ENCODE measurements around the gene TMEM187.
"Not testable (repeated sequence)": the region's sequence is repeated elsewhere in the genome, so short reads cannot be mapped to it uniquely, and the experiment has no call there.

TMEM187 gene

DNA sequence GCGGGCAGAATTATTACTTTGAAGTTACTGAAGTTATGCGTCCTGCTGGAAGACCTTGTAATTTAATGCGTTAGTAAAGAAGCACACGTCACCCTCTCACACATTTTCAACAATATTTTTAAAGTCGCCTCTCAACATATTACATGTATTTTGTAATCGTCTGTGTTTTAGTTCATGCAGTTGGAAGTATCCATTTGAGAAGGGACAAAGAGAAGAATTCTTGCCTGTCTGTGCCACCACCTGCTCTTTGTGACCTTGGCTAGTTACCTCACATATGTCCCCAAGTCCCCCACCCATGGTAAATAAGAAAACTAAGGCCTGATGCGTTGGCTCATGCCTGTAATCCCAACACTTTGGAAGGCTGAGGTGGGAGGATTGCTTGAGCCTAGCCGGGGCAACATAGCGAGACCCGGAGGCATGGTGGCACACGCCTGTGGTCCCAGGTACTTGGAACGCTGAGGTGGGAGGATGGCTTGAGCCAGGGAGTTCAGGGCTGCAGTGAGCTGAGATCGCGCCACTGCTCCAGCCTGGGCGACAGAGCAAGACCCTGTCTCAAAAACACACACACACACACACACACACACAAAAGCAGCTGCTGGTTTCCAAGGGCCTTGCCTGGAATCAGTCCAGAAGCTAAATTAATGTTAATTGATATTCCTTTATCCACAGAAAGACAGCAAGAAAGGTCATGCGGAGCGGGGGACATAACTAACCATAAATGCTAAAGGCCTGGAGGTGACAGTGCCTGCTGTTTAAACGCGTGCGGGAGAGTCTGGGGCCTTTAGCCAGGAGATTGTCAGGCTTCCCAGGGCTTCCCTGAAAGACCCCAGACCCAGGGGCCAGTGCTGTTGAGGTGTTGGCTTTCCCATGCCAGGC is 811 bp downstream of the TMEM187 start:
- no peak for DNase-seq

DNA sequence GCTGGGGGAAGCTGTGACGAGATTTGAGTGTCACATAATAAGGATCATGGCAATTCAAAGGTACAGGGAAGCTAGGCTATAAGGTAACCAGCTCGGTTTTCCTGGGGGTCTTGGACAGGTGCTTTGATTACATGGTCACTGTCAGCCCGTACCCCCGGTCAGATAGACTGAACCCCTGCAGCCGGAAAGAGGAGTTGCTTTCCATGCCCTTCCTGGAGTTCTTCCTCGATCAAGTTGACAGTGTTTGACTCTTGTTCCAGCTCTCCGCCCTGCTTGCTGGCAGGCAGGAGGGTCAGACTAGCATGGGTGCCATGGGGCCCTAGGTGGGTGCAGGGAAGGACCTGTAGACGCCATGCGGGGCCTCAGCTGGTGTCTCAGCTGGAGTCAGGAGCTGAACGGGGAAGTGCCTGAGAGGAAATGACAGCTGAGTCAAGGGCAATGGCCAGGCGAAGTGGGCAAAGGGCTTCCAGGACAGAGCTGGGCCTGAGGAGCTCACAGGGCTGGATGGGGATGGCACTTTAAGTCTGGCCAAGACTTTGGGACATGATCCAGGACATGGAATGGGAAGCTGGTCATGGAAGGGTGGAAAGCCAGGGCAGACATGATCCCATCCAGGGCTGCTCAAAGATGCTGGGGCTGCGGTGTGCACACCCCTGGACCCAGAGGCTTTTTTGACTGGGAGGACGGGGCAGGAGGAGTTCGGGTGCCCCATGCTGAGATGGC is 1.6 kb downstream of the TMEM187 start:
- no peak for DNase-seq

DNA sequence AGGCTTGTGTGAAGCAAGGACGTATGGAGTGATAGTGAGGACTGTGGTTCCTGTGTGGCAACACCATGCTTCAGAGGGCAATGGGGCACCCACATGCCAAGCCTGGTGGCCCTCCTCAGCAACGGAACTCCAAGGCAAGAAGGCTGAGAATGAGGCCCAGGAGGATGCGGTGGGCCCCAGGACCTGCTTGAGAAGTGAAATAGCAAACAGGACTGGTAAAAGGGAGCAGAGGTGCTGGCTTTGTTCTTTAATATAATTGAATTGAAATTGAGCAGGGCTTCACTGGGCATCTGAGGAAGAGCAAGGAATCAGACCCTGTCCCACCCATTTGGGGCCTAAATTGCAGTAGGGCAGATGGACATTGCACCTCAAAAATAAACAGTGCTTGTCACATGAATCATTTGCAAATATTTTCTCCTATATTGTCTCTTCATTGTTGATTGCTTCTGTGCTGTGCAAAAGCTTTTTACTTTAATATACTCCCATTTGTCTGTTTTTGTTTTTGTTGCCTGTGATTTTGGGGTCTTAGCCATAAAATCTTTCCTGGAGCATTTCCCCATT is 2.3 kb downstream of the TMEM187 start:
- no peak for DNase-seq

DNA sequence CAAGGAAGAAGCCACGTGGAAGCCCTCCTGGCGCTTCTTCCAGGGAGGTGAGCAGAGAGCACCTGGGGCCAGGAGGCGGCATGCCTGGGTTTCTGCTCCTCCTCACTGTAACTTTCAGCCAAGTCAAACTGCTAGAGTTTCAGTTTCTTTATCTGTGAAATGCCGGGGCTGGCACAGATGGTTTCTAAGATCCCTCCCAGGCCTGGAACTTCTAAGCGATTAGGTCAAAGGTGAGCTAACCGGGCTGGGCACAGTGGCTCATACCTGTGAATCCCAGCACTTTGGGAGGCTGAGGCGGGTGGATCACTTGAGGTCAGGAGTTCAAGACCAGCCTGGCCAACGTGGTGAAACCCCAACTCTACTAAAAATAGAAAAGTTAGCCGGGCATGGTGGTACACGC is 7.8 kb downstream of the TMEM187 start:
- DNase-seq = not testable (repeated sequence)

DNA sequence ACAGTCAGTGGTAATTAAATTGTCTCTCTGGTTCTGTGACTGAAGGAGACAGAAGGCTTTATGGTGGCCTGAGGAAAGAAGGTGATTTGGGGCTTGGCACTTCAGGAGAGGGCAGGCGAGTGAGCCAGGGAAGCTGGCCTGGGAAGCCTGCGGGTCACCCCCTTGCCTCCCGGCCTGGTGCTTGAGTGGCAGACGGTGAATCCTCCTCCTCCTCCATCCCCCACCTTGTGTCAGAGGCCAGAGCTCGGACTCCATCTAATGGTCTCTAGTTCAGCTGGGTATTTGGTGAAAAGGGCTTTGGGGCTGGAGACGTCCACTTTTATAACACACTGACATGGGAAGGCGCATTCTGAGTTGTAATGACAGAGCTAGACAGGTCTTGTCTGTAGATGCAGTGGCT is 8.7 kb downstream of the TMEM187 start:
- DNase-seq = no peak

DNA sequence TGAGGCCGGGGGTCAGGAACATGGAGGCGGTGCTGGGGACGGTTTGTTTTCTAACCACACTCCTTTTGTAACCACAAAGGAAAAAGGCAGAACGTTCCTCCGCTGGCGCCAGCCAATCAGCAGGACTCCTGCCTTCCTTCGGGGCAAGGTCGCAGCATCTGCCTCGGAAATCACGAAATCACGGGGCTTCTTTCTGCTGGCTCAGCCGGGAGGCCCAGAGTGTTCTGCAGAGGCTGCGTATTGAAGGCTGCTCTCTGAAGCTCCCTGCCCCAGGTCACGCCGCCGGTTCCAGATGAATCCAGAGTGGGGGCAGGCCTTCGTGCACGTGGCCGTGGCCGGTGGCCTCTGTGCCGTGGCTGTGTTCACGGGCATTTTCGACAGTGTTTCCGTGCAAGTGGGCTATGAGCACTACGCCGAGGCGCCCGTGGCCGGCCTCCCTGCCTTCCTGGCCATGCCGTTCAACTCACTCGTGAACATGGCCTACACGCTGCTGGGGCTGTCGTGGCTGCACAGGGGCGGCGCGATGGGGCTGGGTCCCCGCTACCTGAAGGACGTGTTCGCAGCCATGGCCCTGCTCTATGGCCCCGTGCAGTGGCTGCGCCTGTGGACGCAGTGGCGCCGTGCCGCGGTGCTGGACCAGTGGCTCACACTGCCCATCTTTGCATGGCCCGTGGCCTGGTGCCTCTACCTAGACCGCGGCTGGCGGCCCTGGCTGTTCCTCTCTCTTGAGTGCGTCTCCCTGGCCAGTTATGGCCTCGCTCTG is 9.4 kb downstream of the TMEM187 start:
- DNase-seq = peak in 1 of 2 donors; percentile 55

DNA sequence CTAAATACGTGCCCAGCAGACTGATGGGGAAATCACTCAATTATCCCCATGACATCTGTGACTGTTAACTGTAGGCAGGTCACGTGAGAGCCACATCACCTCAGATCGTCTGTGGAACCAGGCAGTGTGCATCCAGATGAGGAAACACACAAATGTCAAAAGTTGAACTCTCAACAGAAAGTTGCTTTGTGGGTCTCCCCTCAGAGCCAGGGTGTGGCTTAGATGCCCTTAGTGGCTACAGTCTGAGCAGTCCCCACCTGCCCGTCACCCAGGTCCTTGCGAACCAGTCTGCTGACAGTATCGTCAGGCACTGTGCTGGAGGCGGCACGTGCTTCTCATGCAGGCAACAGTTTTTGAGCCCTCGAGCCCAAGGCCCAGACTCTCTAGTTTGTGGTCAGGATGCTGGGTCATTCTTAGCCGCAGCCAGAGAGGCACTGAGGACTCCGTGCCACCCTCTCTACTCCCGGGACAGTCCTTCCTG is 10.8 kb downstream of the TMEM187 start:
- no peak for DNase-seq

DNA sequence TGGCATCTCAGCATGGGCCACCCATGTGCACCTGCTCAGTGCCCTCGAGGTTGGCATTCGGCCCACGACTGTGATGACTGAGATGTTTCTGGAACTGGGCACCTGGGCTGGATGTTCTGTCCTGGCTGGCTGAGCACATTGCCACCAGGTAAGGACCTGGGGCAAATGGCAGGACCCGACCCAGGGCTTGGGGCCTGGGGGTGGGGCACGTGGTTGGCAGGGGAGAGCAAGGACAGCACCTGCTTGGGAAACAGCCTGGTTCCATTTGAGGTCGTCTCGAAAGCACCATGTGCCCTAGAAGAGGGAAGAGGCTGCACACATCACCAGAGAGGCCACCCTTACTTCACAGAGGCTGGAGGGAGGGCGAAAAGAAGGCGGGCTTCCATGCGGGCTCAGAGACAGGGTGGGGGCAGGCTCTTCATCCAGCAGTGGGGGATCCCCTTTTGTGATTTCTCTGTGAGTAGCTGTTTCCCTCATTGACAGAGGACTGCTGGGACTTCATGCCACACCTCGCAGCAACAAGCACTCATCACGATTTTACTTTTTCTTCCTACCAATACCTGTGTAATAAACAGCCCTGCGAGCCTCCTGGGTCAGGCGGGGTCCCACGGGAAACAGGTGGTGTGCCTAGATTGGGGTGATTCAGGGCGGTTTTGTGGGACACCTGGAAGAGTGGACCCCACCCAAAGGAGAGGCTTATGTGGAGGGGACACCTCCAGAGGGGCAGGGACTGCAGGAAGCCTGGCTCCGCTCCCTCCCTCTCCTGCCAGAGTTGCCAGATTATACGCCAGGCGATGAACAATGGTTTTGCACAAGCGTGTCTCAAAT is 12.0 kb downstream of the TMEM187 start:
- no peak for DNase-seq

DNA sequence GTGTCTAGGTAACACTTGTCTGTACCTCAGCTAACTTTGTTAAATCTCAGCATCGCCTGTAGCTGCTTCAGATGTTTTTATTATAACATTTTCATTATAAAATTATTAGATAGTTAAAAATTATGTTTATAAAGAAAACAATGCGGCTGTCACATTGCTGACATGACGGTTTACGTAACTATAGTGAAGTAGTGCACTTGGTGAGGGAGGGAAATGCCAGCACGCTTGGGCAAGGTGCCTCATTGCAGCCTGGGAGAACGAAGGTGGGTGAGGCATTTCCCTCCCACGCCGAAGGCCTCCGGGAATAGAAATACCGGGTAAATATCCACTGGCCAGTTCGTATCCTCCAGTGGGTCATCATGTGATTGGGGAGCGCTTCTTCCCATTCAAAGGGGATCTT is 15.9 kb downstream of the TMEM187 start:
- DNase-seq = no peak

DNA sequence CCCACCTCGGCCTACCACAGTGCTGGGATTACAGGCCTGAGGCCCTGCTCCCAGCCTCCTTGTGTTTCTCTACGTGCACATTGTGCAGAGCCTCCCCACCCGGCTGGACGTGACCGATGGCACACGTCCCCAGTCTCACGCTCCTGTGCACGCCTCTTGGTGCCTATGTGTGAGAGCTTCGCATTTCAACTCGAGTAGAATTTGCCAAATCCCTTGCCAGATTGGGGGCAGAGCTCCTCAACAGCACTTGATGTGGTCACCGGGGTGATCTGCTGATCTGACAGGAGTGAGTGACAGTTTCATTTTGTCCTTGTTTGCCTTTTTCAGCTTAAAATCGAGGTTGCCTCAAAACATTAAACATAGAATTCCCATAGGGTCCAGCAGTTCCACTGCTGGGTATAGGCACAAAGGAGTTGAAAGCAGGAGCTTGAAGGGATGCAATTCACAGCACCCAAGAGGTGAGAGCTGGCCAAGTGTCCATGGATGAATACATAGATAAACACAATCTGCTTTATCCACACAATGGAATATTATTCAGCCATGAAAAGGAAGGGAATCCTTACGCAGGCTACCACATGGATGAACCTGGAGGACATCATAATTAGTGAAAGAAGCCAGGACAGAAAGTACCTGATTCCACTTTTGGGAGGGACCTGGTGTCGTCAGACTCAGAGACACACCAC is 17.6 kb downstream of the TMEM187 start:
- no peak for DNase-seq

DNA sequence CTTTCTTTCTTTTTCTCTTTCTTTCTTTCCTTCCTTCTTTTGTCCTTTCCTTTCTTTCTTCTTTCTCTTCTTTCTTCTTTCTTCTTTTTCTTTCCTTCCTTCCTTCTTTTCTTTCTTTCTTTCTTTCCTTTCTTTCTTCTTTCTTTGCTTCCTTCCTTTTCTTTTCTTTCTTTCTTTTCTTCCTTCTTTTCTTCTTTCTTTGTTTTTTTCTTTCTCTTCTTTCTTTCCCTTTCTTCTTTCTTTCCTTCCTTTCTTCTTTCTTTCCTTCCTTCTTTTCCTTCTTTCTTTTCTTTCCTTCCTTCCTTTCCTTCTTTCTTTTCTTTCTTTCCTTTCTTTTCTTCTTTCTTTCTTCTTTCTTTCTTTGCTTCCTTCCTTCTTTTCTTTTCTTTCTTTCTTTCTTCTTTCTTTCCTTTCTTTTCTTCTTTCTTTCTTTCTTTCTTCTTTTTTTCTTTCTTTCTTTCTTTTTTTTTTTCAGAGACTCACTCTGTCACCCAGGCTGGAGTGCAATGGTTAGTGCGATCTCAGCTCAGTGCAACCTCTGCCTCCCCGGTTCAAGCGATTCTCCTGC is 18.5 kb downstream of the TMEM187 start:
- no peak for DNase-seq

DNA sequence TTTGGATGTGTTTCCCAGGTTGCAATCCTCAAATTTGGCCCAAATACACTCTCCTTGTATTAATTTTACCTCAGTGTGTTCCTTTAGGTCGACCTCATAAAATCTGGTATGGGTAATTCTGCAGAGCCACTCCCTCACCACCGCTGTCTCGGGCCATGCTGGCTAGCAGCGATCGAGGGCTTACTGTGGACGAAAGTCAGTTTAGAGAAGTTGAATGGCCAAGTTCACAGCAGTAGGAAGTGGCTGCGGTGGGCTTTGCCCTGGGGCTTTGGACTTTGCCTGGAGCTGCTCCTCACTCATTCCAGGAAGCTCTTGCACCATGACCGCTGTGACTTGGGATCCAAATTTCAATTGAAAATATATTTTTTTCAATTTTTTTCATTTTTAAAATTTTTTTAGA is 19.6 kb downstream of the TMEM187 start:
- no peak for DNase-seq

DNA sequence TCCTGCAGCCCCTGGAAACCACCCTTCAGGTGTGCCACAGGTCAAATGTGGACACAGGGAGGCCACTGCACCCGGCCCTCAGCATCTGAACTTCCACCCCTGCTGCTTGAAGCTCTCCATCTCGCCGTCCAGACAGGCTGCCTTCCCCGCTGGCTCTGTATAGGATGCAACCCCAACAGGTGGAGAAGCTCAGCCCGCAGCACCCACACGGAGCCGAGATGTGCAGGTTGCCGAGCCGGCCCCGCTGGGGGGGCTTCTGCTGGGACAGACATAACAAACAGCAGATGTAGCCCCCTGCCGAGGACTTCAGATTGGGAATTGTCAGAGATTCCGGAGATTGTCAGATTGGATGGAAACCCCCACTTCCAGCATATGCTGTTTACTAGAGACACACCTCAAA is 20.5 kb downstream of the TMEM187 start:
- DNase-seq = no peak

DNA sequence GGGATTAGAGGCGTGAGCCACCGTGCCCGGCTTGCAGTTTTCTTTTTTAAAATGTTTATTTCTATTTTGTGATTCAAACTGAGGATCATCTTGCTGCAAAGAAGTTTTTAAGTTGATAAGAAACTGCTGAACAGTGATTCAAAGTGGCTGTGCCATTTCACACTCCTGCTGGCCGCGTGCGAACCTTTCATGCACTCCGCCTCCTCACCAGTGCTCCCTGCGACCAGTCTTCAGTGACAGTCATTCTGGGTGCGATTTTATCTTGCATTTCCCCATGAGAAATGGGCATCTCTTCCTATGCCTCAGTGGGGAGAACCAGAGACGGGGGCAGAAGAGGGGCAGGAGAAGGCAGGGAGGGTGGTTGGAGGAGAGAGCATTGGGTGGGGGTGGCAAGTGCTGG is 21.4 kb downstream of the TMEM187 start:
- DNase-seq = no peak

DNA sequence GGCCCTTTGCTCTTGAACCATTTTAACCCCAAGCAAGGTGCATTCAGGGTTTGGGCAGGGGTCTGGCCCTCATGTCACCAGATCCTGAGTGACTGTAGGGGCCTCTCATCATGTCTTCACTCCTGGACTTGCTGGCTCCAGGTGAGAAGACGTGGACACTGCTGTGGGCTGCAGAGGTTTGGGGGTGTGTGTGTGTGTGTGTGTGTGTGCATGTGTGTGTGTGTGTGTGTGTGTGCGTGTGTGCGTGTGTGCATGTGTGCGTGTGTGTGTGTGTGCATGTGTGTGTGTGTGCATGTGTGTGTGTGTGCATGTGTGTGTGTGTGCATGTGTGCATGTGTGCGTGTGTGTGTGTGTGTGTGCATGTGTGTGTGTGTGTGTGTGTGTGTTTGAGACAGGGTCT is 21.8 kb downstream of the TMEM187 start:
- DNase-seq = not testable (repeated sequence)

DNA sequence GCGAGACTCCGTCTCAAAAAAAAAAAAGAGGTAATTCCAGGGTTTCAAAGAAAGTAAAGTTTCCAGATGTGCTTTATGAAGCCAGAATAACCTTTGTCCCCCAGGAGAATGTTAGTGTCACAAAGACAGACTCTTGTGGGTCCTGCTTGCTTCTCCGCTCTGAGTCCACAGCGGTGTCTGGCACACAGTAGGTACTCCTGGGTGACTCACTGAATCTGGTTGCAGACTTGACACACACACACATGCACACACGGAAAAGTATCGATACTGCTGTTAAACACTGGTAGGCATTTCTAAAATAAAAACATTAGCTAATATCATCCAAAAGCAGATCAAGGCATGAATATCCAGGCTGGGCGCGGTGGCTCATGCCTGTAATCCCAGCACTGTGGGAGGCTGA is 22.9 kb downstream of the TMEM187 start:
- DNase-seq = no peak

DNA sequence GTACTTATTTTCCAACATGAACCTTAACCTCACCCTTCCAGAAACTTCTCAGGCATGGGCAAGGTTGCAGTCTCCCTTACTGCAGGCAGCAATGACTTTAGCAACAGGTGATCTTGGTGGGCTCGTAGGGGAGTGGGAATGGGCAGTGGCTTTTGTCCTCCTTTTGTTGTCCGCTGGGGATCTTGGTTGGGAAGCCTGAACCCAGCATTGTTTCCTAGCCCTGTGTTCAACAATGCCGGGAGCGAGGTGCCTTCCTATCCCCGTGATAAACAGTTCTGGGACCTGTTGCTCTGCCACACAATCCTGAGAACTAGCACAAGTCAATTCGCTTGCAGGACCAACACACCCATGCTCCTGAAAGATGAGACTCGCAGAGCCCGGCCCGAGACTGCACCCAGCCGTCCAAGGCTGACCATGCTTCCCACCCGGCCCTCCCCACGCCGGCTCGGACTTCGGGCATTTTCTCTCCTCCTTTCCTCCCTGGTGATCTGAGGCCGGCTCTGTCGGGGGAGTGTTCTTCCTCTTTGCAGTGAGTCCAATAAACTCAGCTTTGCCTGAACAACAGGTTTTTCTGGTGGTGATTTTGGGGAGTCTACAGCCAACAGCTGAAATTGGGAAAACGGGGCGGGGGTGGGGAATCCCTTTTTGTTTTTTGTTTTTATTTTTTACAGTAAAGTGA is 26.9 kb downstream of the TMEM187 start:
- no peak for DNase-seq

DNA sequence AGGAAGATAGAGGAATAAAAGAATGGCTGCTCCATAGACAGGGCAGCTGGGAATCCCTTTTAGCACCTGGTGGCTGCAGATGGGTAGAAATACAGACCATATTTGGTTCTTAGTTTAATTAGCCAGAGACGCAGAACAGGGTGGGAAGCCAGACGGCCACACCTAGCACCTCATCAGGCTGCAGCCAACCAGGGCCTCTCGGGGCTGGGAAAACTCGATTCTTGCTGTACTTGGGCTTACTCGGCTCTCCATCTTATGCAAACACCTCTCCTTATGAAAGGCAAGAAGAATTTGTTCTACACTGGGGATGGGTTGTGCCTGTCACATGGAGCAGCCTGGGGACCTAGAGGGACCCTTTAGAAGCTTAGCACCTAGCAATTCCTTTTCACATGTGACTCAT is 27.5 kb downstream of the TMEM187 start:
- DNase-seq = no peak

DNA sequence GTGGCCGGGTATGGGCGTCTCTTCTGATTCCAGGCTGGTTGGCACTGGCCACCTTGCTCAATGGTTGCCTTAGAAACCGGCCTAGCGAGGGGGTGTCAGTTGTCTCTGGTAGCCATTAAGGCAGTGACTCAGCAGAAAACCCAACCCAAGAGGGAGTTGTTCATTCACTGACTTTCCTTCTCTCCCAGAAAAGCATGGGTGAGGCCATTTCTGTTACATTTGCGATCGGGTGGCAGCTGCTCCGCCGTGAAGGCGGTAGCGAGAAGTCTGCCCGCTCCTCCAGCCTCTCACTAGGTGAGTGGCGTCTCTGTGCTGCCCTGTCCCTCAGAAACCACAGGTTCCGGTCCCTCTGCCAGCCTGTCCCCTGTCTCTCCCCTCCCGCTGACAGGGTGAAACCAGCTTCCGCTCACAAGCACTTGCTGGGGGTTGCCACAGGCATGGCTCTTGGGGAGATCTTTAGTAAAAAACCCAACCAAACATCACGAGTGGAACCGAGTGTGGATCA is 29.7 kb downstream of the TMEM187 start:
- no peak for DNase-seq

DNA sequence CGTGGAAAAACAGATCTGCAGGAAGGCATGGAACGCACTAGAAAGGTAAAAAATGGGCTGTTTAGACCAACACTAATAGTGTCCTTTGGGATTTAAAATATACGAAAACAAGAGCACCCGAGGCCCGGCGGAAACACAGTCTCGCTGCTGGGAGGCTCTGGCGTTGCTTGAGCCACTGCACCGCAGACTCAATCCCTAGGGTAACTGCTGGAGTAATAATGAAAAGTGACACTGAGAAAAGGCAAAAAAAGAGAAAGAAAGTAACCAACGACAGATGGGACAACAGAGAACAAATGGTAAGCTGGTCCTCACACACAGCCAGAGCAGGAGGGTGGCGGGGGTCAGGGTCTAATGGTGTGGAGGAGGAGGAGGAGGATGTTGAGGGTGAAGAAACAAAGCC is 31.8 kb downstream of the TMEM187 start:
- no peak for DNase-seq
